ENCODE data around the gene TMIGD1. TPM values are rescaled to one million over a fixed set of nuclear protein-coding genes. Genes with fewer than 3 reads are reported as not detected.

The TMIGD1 gene
- total RNA-seq, 1 donor from 2014 or later: not detected

DNA sequence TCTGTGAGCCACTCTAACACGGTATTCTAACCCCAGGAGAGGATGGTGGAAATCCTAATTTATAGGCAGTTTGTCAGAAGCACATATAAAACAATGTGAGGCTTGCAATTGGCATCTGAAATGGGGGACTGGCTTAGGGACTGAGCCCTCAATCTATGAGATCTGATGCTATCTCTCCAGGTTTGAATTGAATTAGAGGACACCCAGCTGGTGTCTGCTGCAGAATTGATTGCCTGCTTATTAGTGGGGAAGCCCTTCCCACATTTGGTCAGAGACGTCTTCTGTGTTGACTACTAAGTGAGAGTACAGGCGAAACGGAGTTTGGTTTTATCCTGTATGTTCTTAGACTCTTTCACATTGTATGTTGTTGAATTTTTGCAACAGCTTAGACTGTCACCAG is 13.6 kb upstream of the TMIGD1 start:
- no peak overlapping the region for H3K4me3 Mint-ChIP-seq
- H3K9me3 Mint-ChIP-seq: peaks cover 2% of the 10 kb centered on the region
- no peak for DNase-seq (ENCODE audit: low spot score)
- Histone ChIP-seq H3K36me3 (no peaks in the 10 kb centered on the region), H3K9me3 (ENCODE audit: low read depth) (no peaks in the 10 kb centered on the region), H3K4me1 (no peaks in the 10 kb centered on the region), H2AFZ (replicated peaks) (no peak overlapping the region), H4K20me1 (ENCODE audit: low read depth) (no peaks in the 10 kb centered on the region), H3K4me2 (no peak overlapping the region), H3K27ac (no peak overlapping the region), H3F3A (ENCODE audit: low read depth) (no peaks in the 10 kb centered on the region), H3K79me2 (ENCODE audit: low read depth) (no peaks in the 10 kb centered on the region), H3K9ac (no peak overlapping the region), H3K4me3 (no peak overlapping the region), H3K27me3 (no peaks in the 10 kb centered on the region)
- H3K36me3 Mint-ChIP-seq: no peaks in the 10 kb centered on the region
- H3K27ac Mint-ChIP-seq: no peak overlapping the region
- TF ChIP-seq, protein P1, sequence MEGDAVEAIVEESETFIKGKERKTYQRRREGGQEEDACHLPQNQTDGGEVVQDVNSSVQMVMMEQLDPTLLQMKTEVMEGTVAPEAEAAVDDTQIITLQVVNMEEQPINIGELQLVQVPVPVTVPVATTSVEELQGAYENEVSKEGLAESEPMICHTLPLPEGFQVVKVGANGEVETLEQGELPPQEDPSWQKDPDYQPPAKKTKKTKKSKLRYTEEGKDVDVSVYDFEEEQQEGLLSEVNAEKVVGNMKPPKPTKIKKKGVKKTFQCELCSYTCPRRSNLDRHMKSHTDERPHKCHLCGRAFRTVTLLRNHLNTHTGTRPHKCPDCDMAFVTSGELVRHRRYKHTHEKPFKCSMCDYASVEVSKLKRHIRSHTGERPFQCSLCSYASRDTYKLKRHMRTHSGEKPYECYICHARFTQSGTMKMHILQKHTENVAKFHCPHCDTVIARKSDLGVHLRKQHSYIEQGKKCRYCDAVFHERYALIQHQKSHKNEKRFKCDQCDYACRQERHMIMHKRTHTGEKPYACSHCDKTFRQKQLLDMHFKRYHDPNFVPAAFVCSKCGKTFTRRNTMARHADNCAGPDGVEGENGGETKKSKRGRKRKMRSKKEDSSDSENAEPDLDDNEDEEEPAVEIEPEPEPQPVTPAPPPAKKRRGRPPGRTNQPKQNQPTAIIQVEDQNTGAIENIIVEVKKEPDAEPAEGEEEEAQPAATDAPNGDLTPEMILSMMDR (IDR thresholded peaks at IDR 0.05): no peak
- TF ChIP-seq EZH2phosphoT487 (IDR thresholded peaks at IDR 0.05): no peak
- TF ChIP-seq EZH2 (IDR thresholded peaks at IDR 0.05): no peak
- no peaks in the 10 kb centered on the region for H3K27me3 Mint-ChIP-seq (ENCODE audit: insufficient read depth, low read depth)
- peaks cover 13% of the 10 kb centered on the region for H3K4me1 Mint-ChIP-seq

DNA sequence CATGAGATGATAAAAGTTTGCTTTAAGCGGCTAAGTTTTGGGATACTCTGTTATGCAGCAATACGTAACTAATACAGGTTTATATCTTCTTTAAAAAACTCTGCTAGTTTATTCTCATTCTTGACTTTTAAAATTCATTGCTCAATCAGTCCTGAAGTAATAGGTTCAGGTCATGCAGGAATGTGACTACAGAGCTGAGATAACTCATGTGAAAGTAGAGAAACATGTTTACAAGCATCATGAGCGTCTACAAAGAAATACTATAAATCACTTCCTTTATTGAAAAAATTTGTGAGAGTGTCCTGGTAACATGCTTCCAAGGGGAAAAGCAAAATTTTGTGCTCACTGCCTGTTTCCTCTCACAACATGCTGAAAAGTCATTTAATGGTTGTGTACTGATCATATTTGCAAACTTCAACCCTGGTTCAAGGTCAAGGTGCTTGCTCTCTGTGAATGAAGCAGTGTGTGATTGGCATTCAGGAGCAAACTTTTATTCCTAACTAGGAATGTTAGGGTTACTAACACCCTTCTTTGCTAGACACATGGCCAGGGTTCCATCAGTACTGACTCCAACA is 12.5 kb upstream of the TMIGD1 start:
- H4K20me1 ChIP-seq (ENCODE audit: low read depth): no peaks in the 10 kb centered on the region
- no peak overlapping the region for H2AFZ ChIP-seq (replicated peaks)
- no peak overlapping the region for H3K27ac ChIP-seq
- no peaks in the 10 kb centered on the region for H3K9me3 ChIP-seq (ENCODE audit: low read depth)
- H3K4me1 ChIP-seq: no peaks in the 10 kb centered on the region
- Mint-ChIP-seq H3K9me3 (no peaks in the 10 kb centered on the region), H3K27ac (no peak overlapping the region), H3K4me1 (peaks cover 16% of the 10 kb centered on the region), H3K36me3 (no peaks in the 10 kb centered on the region), H3K4me3 (no peak overlapping the region), H3K27me3 (ENCODE audit: insufficient read depth, low read depth) (no peaks in the 10 kb centered on the region)
- no peaks in the 10 kb centered on the region for H3K36me3 ChIP-seq
- DNase-seq (ENCODE audit: low spot score): no peak
- no peaks in the 10 kb centered on the region for H3K79me2 ChIP-seq (ENCODE audit: low read depth)
- no peak overlapping the region for H3K4me3 ChIP-seq
- TF ChIP-seq, protein P1 (IDR thresholded peaks at IDR 0.05): no peak
- TF ChIP-seq EZH2phosphoT487 (IDR thresholded peaks at IDR 0.05): no peak
- TF ChIP-seq EZH2 (IDR thresholded peaks at IDR 0.05): no peak
- H3K4me2 ChIP-seq: no peak overlapping the region
- no peaks in the 10 kb centered on the region for H3K27me3 ChIP-seq
- H3F3A ChIP-seq (ENCODE audit: low read depth): no peaks in the 10 kb centered on the region
- H3K9ac ChIP-seq: no peak overlapping the region

DNA sequence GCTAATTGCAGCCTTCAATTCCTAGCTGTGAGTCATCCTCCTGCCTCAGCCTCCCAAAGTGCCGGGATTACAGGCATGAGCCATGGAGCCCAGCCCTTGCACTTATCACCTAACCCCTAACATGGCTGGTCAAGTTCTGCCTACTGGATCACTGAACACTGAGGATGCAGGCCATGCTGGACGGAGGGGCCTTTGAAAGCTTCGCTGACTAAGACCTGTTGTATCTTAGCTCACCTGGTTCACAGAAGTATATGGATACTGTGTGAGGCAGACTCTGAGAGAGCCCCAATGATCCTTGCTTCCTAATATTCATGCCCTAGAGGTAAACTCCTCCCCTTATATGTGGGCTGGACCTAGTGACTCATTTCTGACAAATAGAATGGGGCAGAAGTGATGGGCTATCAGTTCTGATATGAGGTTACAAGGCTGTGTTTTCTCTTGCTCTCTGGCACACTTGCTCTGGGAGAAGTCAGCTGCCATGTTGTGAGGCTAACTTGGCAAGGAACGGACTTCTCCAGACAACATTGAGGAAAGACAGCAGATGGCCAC is 11.7 kb upstream of the TMIGD1 start:
- Histone ChIP-seq H3K36me3 (no peaks in the 10 kb centered on the region), H3K4me1 (peaks cover 4% of the 10 kb centered on the region), H3K27ac (no peak overlapping the region), H3K9me3 (ENCODE audit: low read depth) (no peaks in the 10 kb centered on the region), H3K4me2 (no peak overlapping the region), H3K79me2 (ENCODE audit: low read depth) (no peaks in the 10 kb centered on the region), H3K4me3 (no peak overlapping the region), H4K20me1 (ENCODE audit: low read depth) (no peaks in the 10 kb centered on the region), H2AFZ (replicated peaks) (no peak overlapping the region), H3F3A (ENCODE audit: low read depth) (peaks cover 6% of the 10 kb centered on the region), H3K9ac (no peak overlapping the region), H3K27me3 (no peaks in the 10 kb centered on the region)
- Mint-ChIP-seq H3K27me3 (ENCODE audit: insufficient read depth, low read depth) (no peaks in the 10 kb centered on the region), H3K9me3 (no peaks in the 10 kb centered on the region), H3K36me3 (no peaks in the 10 kb centered on the region), H3K4me1 (peaks cover 21% of the 10 kb centered on the region), H3K27ac (no peak overlapping the region), H3K4me3 (no peak overlapping the region)
- DNase-seq (ENCODE audit: low spot score): no peak
- TF ChIP-seq EZH2 (IDR thresholded peaks at IDR 0.05): no peak
- TF ChIP-seq, protein P1 (IDR thresholded peaks at IDR 0.05): no peak
- TF ChIP-seq EZH2phosphoT487 (IDR thresholded peaks at IDR 0.05): no peak

Data from neural progenitor cell (in vitro differentiated cells).